ENCODE data around the gene MVK.

DNA sequence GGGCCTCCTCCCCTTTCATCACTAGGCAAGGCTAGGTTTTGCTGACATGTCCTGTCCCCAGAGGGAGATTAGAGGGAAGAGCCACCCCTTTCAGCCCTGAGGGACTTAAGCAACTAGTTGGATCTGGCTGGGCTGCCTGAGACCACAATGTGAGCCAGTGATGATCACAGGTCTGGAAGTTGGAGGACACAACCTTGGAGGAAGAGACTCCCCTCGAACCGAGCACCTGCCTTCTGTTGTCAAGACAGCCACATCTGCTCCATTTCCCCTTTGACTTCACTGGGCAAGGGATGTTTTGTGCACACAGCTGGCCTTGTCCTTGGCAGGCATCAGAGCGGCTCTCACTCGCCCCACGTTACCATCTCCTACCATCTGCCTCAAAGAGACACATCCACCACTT is 31.4 kb downstream of the MVK start:
- no peak for TF ChIP-seq POLR2A (IDR thresholded peaks at IDR 0.05)
- TF ChIP-seq, protein P1, sequence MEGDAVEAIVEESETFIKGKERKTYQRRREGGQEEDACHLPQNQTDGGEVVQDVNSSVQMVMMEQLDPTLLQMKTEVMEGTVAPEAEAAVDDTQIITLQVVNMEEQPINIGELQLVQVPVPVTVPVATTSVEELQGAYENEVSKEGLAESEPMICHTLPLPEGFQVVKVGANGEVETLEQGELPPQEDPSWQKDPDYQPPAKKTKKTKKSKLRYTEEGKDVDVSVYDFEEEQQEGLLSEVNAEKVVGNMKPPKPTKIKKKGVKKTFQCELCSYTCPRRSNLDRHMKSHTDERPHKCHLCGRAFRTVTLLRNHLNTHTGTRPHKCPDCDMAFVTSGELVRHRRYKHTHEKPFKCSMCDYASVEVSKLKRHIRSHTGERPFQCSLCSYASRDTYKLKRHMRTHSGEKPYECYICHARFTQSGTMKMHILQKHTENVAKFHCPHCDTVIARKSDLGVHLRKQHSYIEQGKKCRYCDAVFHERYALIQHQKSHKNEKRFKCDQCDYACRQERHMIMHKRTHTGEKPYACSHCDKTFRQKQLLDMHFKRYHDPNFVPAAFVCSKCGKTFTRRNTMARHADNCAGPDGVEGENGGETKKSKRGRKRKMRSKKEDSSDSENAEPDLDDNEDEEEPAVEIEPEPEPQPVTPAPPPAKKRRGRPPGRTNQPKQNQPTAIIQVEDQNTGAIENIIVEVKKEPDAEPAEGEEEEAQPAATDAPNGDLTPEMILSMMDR (IDR thresholded peaks at IDR 0.05), result no peak
